HCT116 (cell line): ENCODE results near the gene LY6G5B. TPM values are rescaled to one million over a fixed set of nuclear protein-coding genes. Genes with fewer than 3 reads are reported as not detected.

Experiments
- ATAC-seq: fragments of 200-7000 bp; cut with Tn5 transposase; 2 replicates; pipeline ENCODE4 v1.9.1; 2020; ENCODE audit warnings: mild to moderate bottlenecking, moderate library complexity
- BruUV-seq: library from RNA; stranded (reverse); fragments of 400-500 nt; replicated peaks from 2 replicates; lab custom pipeline; 2021; lab: Mats Ljungman, UMichigan
- CTCF ChIA-PET: fragments of 300-600 bp; sonication (Branson Sonifier 250); formaldehyde crosslinking; loops from one replicate; lab custom pipeline; 2021; ENCODE audit warnings: antibody characterized with exemption; lab: Charles Lee
- POLR2A ChIA-PET: fragments of 300-600, 350-600 bp; sonication (Branson Sonifier 250); formaldehyde crosslinking; loops from one replicate; lab custom pipeline; 2021; ENCODE audit warnings: antibody characterized with exemption; lab: Charles Lee
- RAD21 ChIA-PET, 2 experiments: fragments of 300-600 bp; sonication (Branson Sonifier 250); formaldehyde crosslinking; loops; one replicate each; lab custom pipeline; 2023; ENCODE audit warnings: low total read pairs in 2 of 2; ENCODE audit not compliant: uncharacterized antibody in 2 of 2, unreplicated experiment in 2 of 2, low non-redundant PET in 1 of 2; lab: Charles Lee
- DNase-seq: peaks from one replicate; pipeline ENCODE4 v3.0.0-alpha.2; 2010; ENCODE audit warnings: low read depth, low spot score
- H2AFZ ChIP-seq: fragments of 200-600 bp; shearing (Covaris generic), sonication (generic); 2 replicates; pipeline ENCODE4 v1.6.1; 2017; ENCODE audit warnings: low read depth, mixed run types, mixed read lengths, antibody characterized with exemption, low read length; ENCODE audit not compliant: poor library complexity, severe bottlenecking
- H3K27ac ChIP-seq: 2 replicates; pipeline ENCODE4 v1.5.1; 2012; ENCODE audit warnings: low read depth, low read length
- H3K27me3 ChIP-seq: fragments of 200-600 bp; sonication (generic); 2 replicates; pipeline ENCODE4 v1.6.1; 2016; ENCODE audit warnings: mixed run types, low read length, mixed read lengths; ENCODE audit not compliant: insufficient read depth
- H3K36me3 ChIP-seq, 2 experiments: fragments of 200-500 bp in 1 of 2; fragments of 200-600 bp in 1 of 2; sonication (Bioruptor generic) in 1 of 2; sonication (generic) in 1 of 2; 2 replicates each; pipeline versions ENCODE4 v1.5.1 to v1.6.1; 2014 to 2016; ENCODE audit warnings: low read length in 2 of 2, inconsistent platforms in 1 of 2, mixed read lengths in 1 of 2, mixed run types in 1 of 2; ENCODE audit not compliant: insufficient read depth in 2 of 2, control insufficient read depth in 1 of 2
- H3K4me1 ChIP-seq, 2 experiments: fragments of 200-600 bp in 1 of 2; sonication (generic) in 1 of 2; 2 replicates each; pipeline versions ENCODE4 v1.5.1 to v1.6.1; 2012 to 2017; ENCODE audit warnings: low read length in 2 of 2, inconsistent platforms in 1 of 2, mild to moderate bottlenecking in 1 of 2, mixed read lengths in 1 of 2, mixed run types in 1 of 2, moderate library complexity in 1 of 2; ENCODE audit not compliant: insufficient read depth in 2 of 2, control insufficient read depth in 1 of 2
- H3K4me2 ChIP-seq: fragments of 200-600 bp; sonication (generic); 2 replicates; pipeline ENCODE4 v1.6.1; 2017; ENCODE audit warnings: mixed run types, low read length, mixed read lengths
- H3K4me3 ChIP-seq, 2 experiments: fragments of 200-600 bp in 1 of 2; sonication (generic) in 1 of 2; replicated peaks in 1 of 2; 2 replicates each; pipeline ENCODE4 v1.5.1; 2011 to 2016; ENCODE audit warnings: low read length in 2 of 2, control low read depth in 1 of 2, low read depth in 1 of 2, mild to moderate bottlenecking in 1 of 2, mixed read lengths in 1 of 2, mixed run types in 1 of 2
- H3K79me2 ChIP-seq: fragments of 200-600 bp; sonication (generic); 2 replicates; pipeline ENCODE4 v1.6.1; 2017; ENCODE audit warnings: mild to moderate bottlenecking, mixed run types, low read length, moderate library complexity, mixed read lengths; ENCODE audit not compliant: insufficient read depth
- H3K9ac ChIP-seq: fragments of 200-600 bp; sonication (generic); 2 replicates; pipeline ENCODE4 v1.6.1; 2016; ENCODE audit warnings: low read length, mixed read lengths
- H3K9me2 ChIP-seq: fragments of 200-600 bp; sonication (generic), shearing (Covaris generic); 2 replicates; pipeline ENCODE4 v1.6.1; 2017; ENCODE audit warnings: mixed run types, mild to moderate bottlenecking, moderate library complexity; ENCODE audit not compliant: insufficient read depth
- H3K9me3 ChIP-seq, 2 experiments: fragments of 200-500 bp in 1 of 2; fragments of 200-600 bp in 1 of 2; sonication (Bioruptor generic) in 1 of 2; sonication (generic) in 1 of 2; 2 replicates each; pipeline ENCODE4 v1.6.1; 2014 to 2017; ENCODE audit warnings: low read length in 2 of 2, mixed read lengths in 2 of 2, inconsistent platforms in 1 of 2, low read depth in 1 of 2, mild to moderate bottlenecking in 1 of 2, mixed run types in 1 of 2, moderate library complexity in 1 of 2; ENCODE audit not compliant: control insufficient read depth in 1 of 2, insufficient read depth in 1 of 2
- H4K20me1 ChIP-seq: fragments of 200-600 bp; sonication (generic), shearing (Covaris generic); 2 replicates; pipeline ENCODE4 v1.6.1; 2017; ENCODE audit warnings: mixed run types, mild to moderate bottlenecking, moderate library complexity; ENCODE audit not compliant: insufficient read depth
- ELF1 ChIP-seq: IDR thresholded peaks from 2 replicates; pipeline ENCODE4 v1.6.1; 2012; ENCODE audit warnings: low read depth, borderline replicate concordance
- EZH2phosphoT487 ChIP-seq: fragments of 200-600 bp; IDR thresholded peaks from 2 replicates; pipeline ENCODE4 v1.6.1; 2018; ENCODE audit warnings: antibody characterized with exemption, borderline replicate concordance
- POLR2A ChIP-seq: IDR thresholded peaks from 2 replicates; pipeline ENCODE4 v1.7.0; 2011; ENCODE audit warnings: borderline replicate concordance; ENCODE audit not compliant: insufficient read depth, insufficient read length; ENCODE audit errors: extremely low read depth
- RAD21 ChIP-seq: IDR thresholded peaks from 2 replicates; pipeline ENCODE4 v1.6.1; 2012; ENCODE audit warnings: low read depth, mild to moderate bottlenecking
- SIN3A ChIP-seq: IDR thresholded peaks from 2 replicates; pipeline ENCODE4 v1.6.1; 2012; ENCODE audit warnings: low read depth
- SP1 ChIP-seq: IDR thresholded peaks from 2 replicates; pipeline ENCODE4 v1.6.1; 2012; ENCODE audit warnings: low read depth
- TCF7L2 ChIP-seq: IDR thresholded peaks from 2 replicates; pipeline ENCODE4 v1.7.0; 2011; ENCODE audit warnings: borderline replicate concordance, inconsistent platforms; ENCODE audit not compliant: insufficient read depth, insufficient read length; ENCODE audit errors: extremely low read depth
- ZFX ChIP-seq: fragments of 450-650 bp; IDR thresholded peaks from 2 replicates; pipeline ENCODE4 v1.6.1; 2017
- ZNF274 ChIP-seq: fragments of 200-500 bp; sonication (Bioruptor generic); IDR thresholded peaks from 2 replicates; pipeline ENCODE4 v1.6.1; 2014; ENCODE audit warnings: mild to moderate bottlenecking, low read depth, low read length, inconsistent platforms
- intact Hi-C: fragments of 100-400 bp; cut with micrococcal nuclease; formaldehyde crosslinking; loops from 2 replicates; pipeline ENCODE4 v1.10.0; 2022
- total RNA-seq: library from RNA; stranded (reverse); gene quantifications from one replicate; pipeline ENCODE4 v1.2.1, GENCODE V29; 2021; ENCODE audit not compliant: unreplicated experiment
- TF ChIP-seq, protein P1 (sequence below): IDR thresholded peaks from 2 replicates; pipeline ENCODE4 v1.6.1; 2012
- TF ChIP-seq, protein P2 (sequence below), 3 experiments: fragments of 200-600 bp in 1 of 3; sonication (generic) in 1 of 3; IDR thresholded peaks in 2 of 3; conservative IDR thresholded peaks in 1 of 3; 2 replicates each; pipeline ENCODE4 v1.5.1; 2012 to 2017; ENCODE audit warnings: low read depth in 2 of 3, low read length in 2 of 3, antibody characterized with exemption in 1 of 3, borderline replicate concordance in 1 of 3, control low read depth in 1 of 3, mild to moderate bottlenecking in 1 of 3, mixed read lengths in 1 of 3, mixed run types in 1 of 3, moderate library complexity in 1 of 3; ENCODE audit not compliant: insufficient read depth in 1 of 3

The LY6G5B gene
- total RNA-seq, 1 experiment from 2014 or later: 15.4 TPM

DNA sequence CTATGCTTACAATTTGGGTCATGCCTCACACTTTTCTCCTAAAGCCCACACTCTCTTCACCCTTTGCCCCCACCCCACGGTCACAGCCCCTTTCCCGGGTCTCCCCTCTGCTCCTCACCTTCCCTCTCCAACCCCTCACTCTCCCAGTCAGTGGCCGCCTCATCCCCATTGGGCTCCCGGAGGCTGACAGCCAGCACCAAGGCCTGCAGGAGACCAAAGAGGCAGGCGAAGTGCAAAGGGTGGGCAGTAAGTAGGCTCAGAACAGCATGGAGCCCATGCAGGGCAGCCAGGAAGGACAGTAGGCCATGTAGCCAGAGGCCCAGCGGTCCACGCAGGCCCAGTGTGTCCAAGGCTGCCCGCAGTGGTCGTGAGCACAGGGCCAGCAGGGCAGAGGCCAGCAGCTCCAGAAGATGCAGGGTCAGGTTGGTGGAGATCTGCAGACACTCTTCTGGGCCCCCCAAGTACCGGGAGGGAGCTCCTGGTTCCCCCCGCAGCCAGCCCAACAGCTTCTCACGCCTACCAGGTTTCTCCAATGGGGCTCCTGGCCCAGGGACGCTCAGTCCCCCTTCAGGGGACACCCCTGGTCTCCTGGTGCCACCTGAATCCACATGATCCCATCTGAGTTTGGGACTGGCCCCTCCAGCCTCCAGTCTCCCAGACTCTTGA, 10.7 kb upstream of the LY6G5B start:
- ATAC-seq (no peak), DNase-seq (no peak)
- H3K79me2 ChIP-seq: peaks cover 39% of the 10 kb centered on the region
- intact Hi-C loops: no loop called here
- H3K9ac ChIP-seq: peak overlapping the region; percentile 88; the same call in 1 of the 2 replicates
- TF ChIP-seq ZNF274 (no peak), POLR2A (no peak)
- peaks cover 5 to 15% of the 10 kb centered on the region in 2 experiments; a peak in 3 of 4 replicates for H3K36me3 ChIP-seq
- H4K20me1 ChIP-seq: no peaks in the 10 kb centered on the region
- no peaks in the 10 kb centered on the region for H3K9me3 ChIP-seq
- no TSS peak for BruUV-seq
- H3K27ac ChIP-seq: peak overlapping the region; percentile 25
- ChIA-PET CTCF (no interaction called here), POLR2A (interaction anchor here (1.2 kb wide), 1 partner anchor 81 kb away, joined by 3 read pairs; the partner anchor contains the start of gene MSH5), RAD21 (no interaction called here)
- H3K27me3 ChIP-seq: no peaks in the 10 kb centered on the region
- H2AFZ ChIP-seq: no peak overlapping the region
- peaks cover 17 to 41% of the 10 kb centered on the region in 2 experiments; a peak in 3 of 4 replicates for H3K4me1 ChIP-seq
- H3K4me2 ChIP-seq: peak overlapping the region; percentile 94
- H3K9me2 ChIP-seq: no peaks in the 10 kb centered on the region
- H3K4me3 ChIP-seq: peak overlapping the region; percentile 79 to 87

DNA sequence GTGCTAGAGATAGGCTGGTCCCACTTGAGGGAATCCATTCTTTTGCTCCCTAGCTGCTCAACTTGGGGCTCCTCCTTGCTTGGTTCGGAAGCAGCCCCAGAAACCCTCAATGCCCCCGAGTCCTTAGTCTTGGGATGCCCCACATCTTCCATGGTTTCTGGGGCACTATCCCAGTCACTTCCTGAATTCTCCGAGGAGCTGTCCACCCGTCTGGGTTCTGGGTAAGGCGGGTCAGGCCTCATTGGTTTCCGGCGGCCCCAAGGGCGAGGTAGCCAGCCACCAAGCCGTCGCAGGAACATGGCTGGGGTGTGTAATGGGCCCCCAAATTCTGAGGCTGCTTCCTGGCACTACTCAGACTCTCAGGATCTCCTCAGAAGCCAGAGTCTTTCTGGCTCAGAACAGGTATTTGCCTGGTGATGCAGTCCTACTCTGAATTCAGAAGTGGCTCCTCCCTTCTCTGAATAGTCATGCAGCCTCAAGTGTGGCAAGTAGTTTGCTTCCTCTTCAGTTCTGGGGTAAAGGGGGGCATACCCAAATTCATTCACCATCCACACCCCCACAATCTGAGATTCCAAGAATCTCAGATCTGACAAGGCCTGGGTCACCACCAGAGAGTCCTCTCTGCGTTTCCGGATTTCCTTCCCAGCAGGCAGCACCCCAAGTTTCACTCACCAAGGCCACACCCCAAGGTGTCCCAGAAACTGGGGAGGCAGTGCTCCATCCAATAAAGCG, 10.0 kb upstream of the LY6G5B start:
- ChIA-PET CTCF (no interaction called here), POLR2A (interaction anchor here (0.7 to 2.0 kb wide), 6 partner anchors 8 to 118 kb away, joined by 3 to 15 read pairs (median 4); partner anchors contain the start of genes BAG6, LY6G5B, MSH5 and PRRC2A), RAD21 (no interaction called here)
- ATAC-seq (peak; percentile 2; the same call in 1 of the 2 replicates), DNase-seq (no peak)
- no TSS peak for BruUV-seq
- Histone ChIP-seq H3K9me2 (no peaks in the 10 kb centered on the region), H4K20me1 (no peaks in the 10 kb centered on the region), H3K27me3 (no peaks in the 10 kb centered on the region), H3K36me3 (peaks cover 5 to 17% of the 10 kb centered on the region in 2 experiments; a peak in 3 of 4 replicates), H3K9ac (peak overlapping the region; percentile 88), H3K4me3 (peak overlapping the region; percentile 79 to 87), H3K4me2 (peak overlapping the region; percentile 94), H3K79me2 (peaks cover 39% of the 10 kb centered on the region), H3K4me1 (peaks cover 18 to 45% of the 10 kb centered on the region in 2 experiments; a peak in 3 of 4 replicates), H3K9me3 (no peaks in the 10 kb centered on the region), H3K27ac (peak overlapping the region; percentile 69), H2AFZ (no peak overlapping the region)
- intact Hi-C loops: loop anchor here (5.0 kb wide), 1 partner anchor 258 kb away; the partner anchor contains the start of gene MICA
- no peak for TF ChIP-seq POLR2A
- TF ChIP-seq, protein P1, sequence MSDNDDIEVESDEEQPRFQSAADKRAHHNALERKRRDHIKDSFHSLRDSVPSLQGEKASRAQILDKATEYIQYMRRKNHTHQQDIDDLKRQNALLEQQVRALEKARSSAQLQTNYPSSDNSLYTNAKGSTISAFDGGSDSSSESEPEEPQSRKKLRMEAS: no peak
- TF ChIP-seq EZH2phosphoT487: no peak
- no peak for TF ChIP-seq SIN3A
- TF ChIP-seq ELF1: no peak
- TF ChIP-seq, protein P2, sequence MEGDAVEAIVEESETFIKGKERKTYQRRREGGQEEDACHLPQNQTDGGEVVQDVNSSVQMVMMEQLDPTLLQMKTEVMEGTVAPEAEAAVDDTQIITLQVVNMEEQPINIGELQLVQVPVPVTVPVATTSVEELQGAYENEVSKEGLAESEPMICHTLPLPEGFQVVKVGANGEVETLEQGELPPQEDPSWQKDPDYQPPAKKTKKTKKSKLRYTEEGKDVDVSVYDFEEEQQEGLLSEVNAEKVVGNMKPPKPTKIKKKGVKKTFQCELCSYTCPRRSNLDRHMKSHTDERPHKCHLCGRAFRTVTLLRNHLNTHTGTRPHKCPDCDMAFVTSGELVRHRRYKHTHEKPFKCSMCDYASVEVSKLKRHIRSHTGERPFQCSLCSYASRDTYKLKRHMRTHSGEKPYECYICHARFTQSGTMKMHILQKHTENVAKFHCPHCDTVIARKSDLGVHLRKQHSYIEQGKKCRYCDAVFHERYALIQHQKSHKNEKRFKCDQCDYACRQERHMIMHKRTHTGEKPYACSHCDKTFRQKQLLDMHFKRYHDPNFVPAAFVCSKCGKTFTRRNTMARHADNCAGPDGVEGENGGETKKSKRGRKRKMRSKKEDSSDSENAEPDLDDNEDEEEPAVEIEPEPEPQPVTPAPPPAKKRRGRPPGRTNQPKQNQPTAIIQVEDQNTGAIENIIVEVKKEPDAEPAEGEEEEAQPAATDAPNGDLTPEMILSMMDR (IDR thresholded peaks at IDR 0.05 in 2 of 3, conservative IDR thresholded peaks at IDR 0.05 in 1 of 3; ENCODE audit: borderline replicate concordance in 1 of 3, insufficient read depth in 1 of 3, low read depth in 2 of 3, low read length in 2 of 3): no peak
- no peak for TF ChIP-seq TCF7L2
- TF ChIP-seq ZNF274: no peak
- no peak for TF ChIP-seq ZFX
- no peak for TF ChIP-seq RAD21
- TF ChIP-seq SP1: no peak
